Adrenal gland (tissue), 12 donors: ENCODE results near the gene ANKS3. TPM values are rescaled to one million over a fixed set of nuclear protein-coding genes. Genes with fewer than 3 reads are reported as not detected.
A peak's percentile ranks its signal among the peaks of the same experiment; 100 is the strongest.

Source experiments
- DNase-seq, 7 donors: peaks; one replicate each; pipeline ENCODE4 v3.0.0-alpha.2; 2019 to 2020
- H3K27ac ChIP-seq, 5 donors: fragments of 200-600 bp; sonication (generic) in 4 of 5; 1 replicate in 3 of 5; 2 replicates in 2 of 5; pipeline versions ENCODE4 v1.5.1 to v1.8.0; 2016 to 2020; ENCODE audit warnings: mild to moderate bottlenecking in 1 of 5
- H3K27me3 ChIP-seq: fragments of 200-600 bp; 2 replicates; pipeline ENCODE4 v1.8.0; 2021
- H3K36me3 ChIP-seq, 2 donors: fragments of 200-600 bp; replicated peaks in 1 of 2; 1 replicate in 1 of 2; 2 replicates in 1 of 2; pipeline versions ENCODE4 v1.5.1 to v1.8.0; 2018 to 2022
- H3K4me1 ChIP-seq, 2 donors: fragments of 200-600 bp; replicated peaks in 1 of 2; 1 replicate in 1 of 2; 2 replicates in 1 of 2; pipeline versions ENCODE4 v1.5.1 to v1.8.0; 2018 to 2021
- H3K4me3 ChIP-seq, 4 donors: fragments of 200-600 bp; sonication (generic) in 3 of 4; one replicate each; pipeline ENCODE4 v1.5.1; 2016 to 2018
- H3K9me3 ChIP-seq, 3 donors: fragments of 200-600 bp; sonication (generic) in 1 of 3; replicated peaks in 1 of 3; 1 replicate in 2 of 3; 2 replicates in 1 of 3; pipeline versions ENCODE4 v1.5.1 to v1.8.0; 2016 to 2021
- CTCF ChIP-seq, 6 experiments: fragments of 450-650 bp in 4 of 6; fragments of 200-600 bp in 2 of 6; sonication (generic) in 1 of 6; IDR thresholded peaks; 1 replicate in 5 of 6; 2 replicates in 1 of 6; pipeline versions ENCODE4 v1.5.1 to v1.8.0; 2016 to 2021; ENCODE audit warnings: antibody characterized with exemption in 6 of 6, mild to moderate bottlenecking in 2 of 6, moderate library complexity in 1 of 6
- POLR2A ChIP-seq, 2 donors: fragments of 450-650 bp; IDR thresholded peaks; one replicate each; pipeline ENCODE4 v1.6.1; 2017; ENCODE audit warnings: antibody characterized with exemption in 2 of 2, mild to moderate bottlenecking in 2 of 2, moderate library complexity in 1 of 2
- WGBS, 4 donors: extraction: QIAGEN DNeasy Blood & Tissue Kit in 2 of 4; methylation state at CpG; one replicate each; pipeline versions ENCODE4 v1.1.5 to v1.1.7; 2013 to 2017; 5-methylcytosine and 5-hydroxymethylcytosine counted together
- intact Hi-C, 2 donors: fragments of 100-400 bp; cut with DNase I; formaldehyde crosslinking; loops; one replicate each; pipeline versions ENCODE4 v1.14.1 to v1.15.0; 2022 to 2023
- polyA plus RNA-seq, 3 donors: library from polyadenylated mRNA; stranded (reverse); fragments of 200-250 nt in 2 of 3; fragments of 350-450 nt in 1 of 3; fragmentation: Illumina TruSeq in 1 of 3; extraction: RNeasy Lipid Tissue Mini Kit (QIAGEN cat#74804) in 1 of 3; gene quantifications; one replicate each; pipeline ENCODE4 v1.2.3, GENCODE V29; 2013 to 2014
- total RNA-seq, 9 donors: library from RNA; depleted of rRNA in 4 of 9; stranded (reverse); fragments of >200 nt in 4 of 9; fragments of 120-200 nt in 1 of 9; fragmentation: NEBNext Ultra II Directional in 1 of 9; extraction: Animal tissue kit (Norgen Biotek cat#: 25700) in 1 of 9; gene quantifications; one replicate each; pipeline versions ENCODE4 v1.1.0 to v1.2.4, GENCODE V29; 2013 to 2023
- donor health status: healthy with polysubstance abuse.
- donor health status: Bipolar disorder and iron deficiency.
- donor health status: DM: yes; HTN: yes; CAD: no.
- donor health status: DM: no; HTN: no; CAD: no.
- donor health status: DM: no; HTN: no; CAD: no.
- donor health status: DM: yes; HTN: yes; CAD: no.

Gene ANKS3
- total and polyA plus RNA-seq, 12 donors: 7.2 to 118 (median 19.1) TPM

- peak overlapping the region in 3 of 5 donors; percentile 46 to 84 (median 77) for H3K27ac ChIP-seq
- no peak for DNase-seq
- 83 to 89% (median 85%) methylated on average over 20 to 26 of the region's 26 CpGs for WGBS, 4 donors
- H3K27me3 ChIP-seq: no peaks in the 10 kb centered on the region
- peaks cover 20 to 26% of the 10 kb centered on the region in 2 donors for H3K4me1 ChIP-seq
- TF ChIP-seq CTCF (IDR thresholded peaks at IDR 0.05) (no peak), POLR2A (IDR thresholded peaks at IDR 0.05) (no peak)
- intact Hi-C loops: loop anchor here in 1 of 2 donors (5.0 kb wide), 1 partner anchor 54 kb away; no protein-coding TSS in a partner anchor
- H3K36me3 ChIP-seq: peaks cover 0 to 64% of the 10 kb centered on the region in 2 donors
- peak overlapping the region in 1 of 4 donors; percentile 33 for H3K4me3 ChIP-seq
- no peaks in the 10 kb centered on the region for H3K9me3 ChIP-seq
Measured at GRCh38 chr16:4680673-4681470, 53.2 kb downstream of the ANKS3 start.

- peak in 1 of 2 donors; percentile 12 for TF ChIP-seq POLR2A (IDR thresholded peaks at IDR 0.05)
- TF ChIP-seq CTCF (IDR thresholded peaks at IDR 0.05): no peak
- H3K36me3 ChIP-seq: peaks cover 0 to 56% of the 10 kb centered on the region in 2 donors
- peaks cover 24 to 34% of the 10 kb centered on the region in 2 donors for H3K4me1 ChIP-seq
Measured at GRCh38 chr16:4679850-4680636, 54.0 kb downstream of the ANKS3 start.

GRCh38 chr16:4679156-4679849 is 54.8 kb downstream of the ANKS3 start:
- peaks cover 24 to 36% of the 10 kb centered on the region in 2 donors for H3K4me1 ChIP-seq
- TF ChIP-seq POLR2A (IDR thresholded peaks at IDR 0.05): no peak
- TF ChIP-seq CTCF (IDR thresholded peaks at IDR 0.05): no peak
- peak overlapping the region in 3 of 5 donors; percentile 46 to 84 (median 77) for H3K27ac ChIP-seq
- WGBS, 4 donors: 61 to 77% (median 66%) methylated on average over 13 to 20 of the region's 20 CpGs
- H3K36me3 ChIP-seq: peaks cover 0 to 49% of the 10 kb centered on the region in 2 donors
- no peaks in the 10 kb centered on the region for H3K27me3 ChIP-seq
- no peaks in the 10 kb centered on the region for H3K9me3 ChIP-seq
- DNase-seq: peak in 4 of 7 donors; percentile 65 to 68 (median 66)
- no peak overlapping the region for H3K4me3 ChIP-seq
- intact Hi-C loops: no loop called here

More at GRCh38 chr16:4679850-4680636, 54.0 kb downstream of the ANKS3 start:
- intact Hi-C loops: loop anchor here in 1 of 2 donors (5.0 kb wide), 1 partner anchor 53 kb away; no protein-coding TSS in a partner anchor
- H3K27me3 ChIP-seq: no peaks in the 10 kb centered on the region
- peak; percentile 62 to 84 (median 73) for DNase-seq
- H3K27ac ChIP-seq: peak overlapping the region in 3 of 5 donors; percentile 46 to 84 (median 77)
- H3K4me3 ChIP-seq: peak overlapping the region in 1 of 4 donors; percentile 33
- no peaks in the 10 kb centered on the region for H3K9me3 ChIP-seq
- 58 to 80% (median 75%) methylated on average over 41 to 47 of the region's 47 CpGs for WGBS, 4 donors
